Left hindlimb (tissue), 1 donor: ENCODE data around the gene OR4D10.
"Not testable (repeated sequence)": the region's sequence is repeated elsewhere in the genome, so short reads cannot be mapped to it uniquely, and the experiment has no call there.

ENCODE experiments used
- DNase-seq: peaks from one replicate; pipeline ENCODE4 v3.0.0-alpha.2; 2018

OR4D10 gene

DNA sequence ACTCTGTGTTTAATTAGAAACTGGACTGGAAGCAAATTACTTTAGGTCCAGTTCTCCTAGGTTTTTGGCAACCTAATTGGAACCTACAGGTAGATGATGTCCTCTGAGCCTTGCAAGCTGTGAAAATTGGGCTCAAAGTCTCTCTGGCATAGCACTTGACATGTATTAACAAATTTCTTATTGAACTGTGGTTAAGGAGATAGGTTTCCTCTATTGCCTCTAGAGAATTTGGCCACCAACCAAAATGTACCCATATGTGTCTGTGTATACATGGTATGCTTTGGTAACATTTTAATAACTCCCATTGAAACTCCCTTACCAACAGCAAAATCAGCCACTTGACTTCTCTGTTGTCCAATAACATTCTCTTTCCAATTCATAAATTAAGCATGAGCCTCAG, at the start of gene OR4D10:
Gene OR4D10, plus strand, starts transcription at position 301 of the 400 bp plus-strand sequence. CDS start 4,115 bp downstream, outside the sequence.
- no peak for DNase-seq

DNA sequence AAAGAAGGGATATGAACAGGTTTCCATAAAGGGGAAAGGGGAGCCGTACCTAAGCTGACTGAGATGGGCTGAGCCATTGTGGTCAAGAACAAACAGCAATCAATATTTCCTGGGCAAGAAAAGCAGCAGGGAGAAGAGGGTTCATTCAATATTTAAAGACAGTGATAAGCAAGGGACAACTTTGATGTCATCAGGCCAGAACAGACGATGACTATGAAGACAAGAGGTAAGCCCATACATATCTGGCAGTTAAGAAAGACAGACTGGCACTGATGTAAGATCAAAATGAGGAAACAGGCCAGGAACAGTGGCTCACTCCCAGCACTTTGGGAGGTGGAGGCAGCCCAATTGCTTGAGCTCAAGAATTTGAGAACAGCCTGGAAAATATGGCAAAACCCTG, 49.3 kb upstream of the OR4D10 start:
- no peak for DNase-seq

DNA sequence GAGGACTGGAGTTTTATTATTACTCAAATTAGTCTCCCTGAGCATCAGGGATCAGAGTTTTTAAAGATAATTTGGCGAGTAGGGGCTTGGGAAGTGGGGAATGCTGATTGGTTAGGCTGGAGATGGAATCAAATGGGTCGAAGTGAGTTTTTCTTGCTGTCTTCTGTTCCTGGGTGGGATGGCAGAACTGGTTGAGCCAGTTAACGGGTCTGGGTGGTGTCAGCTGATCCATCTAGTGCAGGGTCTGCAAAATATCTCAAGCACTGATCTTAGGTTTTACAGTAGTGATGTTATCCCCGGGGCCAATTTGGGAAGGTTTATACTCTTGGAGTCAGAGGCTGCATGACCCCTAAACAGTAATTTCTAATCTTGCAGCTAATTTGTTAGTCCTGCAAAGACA, 48.0 kb upstream of the OR4D10 start:
- DNase-seq: no peak

DNA sequence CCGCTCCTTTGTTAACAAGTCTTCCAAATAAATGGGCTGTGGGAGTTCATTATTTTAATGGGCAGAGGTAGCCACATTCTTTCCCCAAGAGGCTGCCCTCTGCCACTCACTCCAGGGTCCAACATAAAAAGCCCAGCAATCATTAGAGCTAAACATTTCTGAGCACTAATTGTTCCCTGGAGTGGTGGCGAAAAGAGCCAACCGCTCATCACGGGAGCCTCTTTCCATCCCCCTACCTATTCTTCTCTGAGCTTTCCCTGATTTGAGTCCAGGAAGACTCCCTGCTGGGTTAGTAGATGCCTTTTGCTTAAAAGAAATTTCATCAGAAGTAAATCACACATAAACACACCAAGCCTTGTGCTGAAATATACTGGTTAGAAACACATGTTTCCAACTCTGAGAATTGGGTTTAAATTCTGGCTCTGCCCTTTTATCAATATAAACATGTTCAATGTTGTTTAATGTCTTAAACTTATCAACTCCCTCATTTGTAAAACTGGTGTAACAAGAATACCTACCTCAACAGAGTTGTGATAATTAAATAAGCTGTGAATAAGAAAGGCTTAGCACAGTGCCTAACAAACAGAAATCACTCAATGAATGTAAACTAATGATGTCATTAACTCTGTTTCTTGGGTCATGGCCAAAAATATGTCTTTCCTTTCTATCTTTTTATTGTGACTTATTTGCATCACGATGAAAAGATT, 46.6 kb upstream of the OR4D10 start, which contains the start of gene OR5A2:
Gene OR5A2, minus strand, starts transcription at position 53 of the 707 bp plus-strand sequence. CDS start 3,460 bp downstream, outside the sequence.
- DNase-seq: no peak

DNA sequence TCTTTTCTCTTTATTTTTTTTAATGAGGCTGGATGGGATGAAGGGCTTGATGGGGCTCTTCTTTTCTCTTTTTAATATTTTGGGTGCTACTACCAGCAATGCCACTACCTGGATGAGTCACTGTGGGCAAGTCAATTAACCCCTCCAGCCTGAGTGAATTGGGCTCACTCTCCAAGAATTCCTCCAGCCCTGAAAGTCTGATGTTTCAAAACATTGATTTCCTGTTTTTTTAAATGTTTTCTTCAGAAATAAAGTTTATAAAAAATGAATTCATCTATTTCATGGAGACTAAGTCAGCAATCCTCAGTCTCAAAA, 46.1 kb upstream of the OR4D10 start:
- DNase-seq: no peak

DNA sequence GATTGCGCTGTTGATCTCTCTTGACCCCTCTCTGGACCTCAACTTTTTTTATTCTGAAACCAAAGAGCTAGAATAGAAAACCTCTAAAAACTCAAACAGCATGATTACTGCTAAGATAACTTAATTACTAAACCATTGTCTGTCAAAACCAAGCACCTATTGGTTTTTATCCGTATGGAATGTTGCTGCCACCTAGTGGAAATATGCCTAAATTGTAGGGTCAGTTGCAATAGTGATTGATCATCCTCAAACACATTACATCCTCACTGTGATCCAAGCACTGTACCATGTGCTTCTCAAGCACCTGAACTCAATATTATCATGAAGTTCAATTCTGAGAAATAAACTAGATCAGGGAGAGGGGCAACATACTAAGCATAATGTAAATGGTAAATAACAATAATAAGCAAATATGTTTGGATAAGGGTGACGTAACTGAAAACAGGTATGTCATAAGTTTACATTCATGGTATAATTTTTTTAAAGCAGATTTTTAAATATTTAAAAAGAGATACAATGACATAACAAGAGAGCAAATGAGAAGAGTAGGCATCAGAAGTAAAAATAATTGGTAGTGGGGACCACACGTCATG, 43.1 kb upstream of the OR4D10 start:
- no peak for DNase-seq

DNA sequence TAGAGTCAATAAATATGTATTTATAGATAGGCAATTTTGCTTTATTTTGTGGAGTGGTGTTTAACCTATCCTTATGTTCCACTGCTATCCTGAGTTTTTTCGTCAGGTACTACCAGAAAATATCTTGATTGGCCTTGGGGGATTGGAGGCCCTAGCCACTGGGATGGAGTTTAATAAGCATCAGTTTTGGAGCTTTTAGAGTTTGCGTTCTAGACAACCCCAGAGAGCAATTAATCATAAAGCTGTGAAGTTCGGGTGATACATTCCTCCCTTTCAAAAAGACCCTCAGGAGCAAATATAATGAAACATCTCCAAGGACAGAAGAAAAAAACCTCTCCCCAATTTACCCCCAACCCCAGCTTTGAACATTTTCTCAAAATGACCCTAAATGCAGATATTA, 36.9 kb upstream of the OR4D10 start, which contains the start of gene OR5A1:
Gene OR5A1, plus strand, starts transcription at position 301 of the 400 bp plus-strand sequence. CDS start 6,700 bp downstream, outside the sequence.
- DNase-seq: no peak

DNA sequence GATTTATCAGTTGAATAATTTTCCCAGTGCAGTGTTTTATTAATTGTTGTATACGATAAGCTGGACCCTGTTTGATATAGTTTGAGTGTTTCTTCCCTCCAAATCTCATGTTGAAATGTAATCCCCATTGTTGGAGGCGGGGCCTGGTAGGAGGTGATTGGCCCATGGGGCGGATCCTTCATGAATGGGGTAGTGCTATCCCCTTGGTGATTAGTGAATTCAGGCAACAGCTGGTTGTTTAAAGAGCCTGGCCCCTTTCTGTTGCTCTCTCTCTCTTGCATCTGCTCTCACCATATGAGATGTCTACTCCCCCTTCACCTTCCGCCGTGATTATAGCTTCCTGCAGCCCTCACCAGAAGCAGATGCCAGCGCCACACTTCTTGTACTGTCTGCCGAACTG, 35.3 kb upstream of the OR4D10 start:
- DNase-seq: no peak

DNA sequence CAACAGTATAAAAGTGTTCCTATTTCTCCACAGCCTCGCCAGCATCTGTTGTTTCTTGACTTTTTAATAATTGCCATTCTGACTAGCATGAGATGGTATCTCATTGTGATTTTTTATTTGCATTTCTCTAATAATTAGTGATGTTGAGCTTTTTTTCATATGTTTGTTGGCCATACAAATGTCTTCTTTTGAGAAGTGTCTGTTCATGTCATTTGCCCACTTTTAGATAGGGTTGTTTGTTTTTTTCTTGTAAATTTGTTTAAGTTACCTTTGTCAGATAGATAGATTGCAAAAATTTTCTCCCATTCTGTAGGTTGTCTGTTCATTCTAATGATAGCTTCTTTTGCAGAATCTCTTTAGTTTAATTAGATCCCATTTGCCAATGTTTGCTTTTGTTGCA, 27.5 kb upstream of the OR4D10 start:
- not testable (repeated sequence) for DNase-seq

DNA sequence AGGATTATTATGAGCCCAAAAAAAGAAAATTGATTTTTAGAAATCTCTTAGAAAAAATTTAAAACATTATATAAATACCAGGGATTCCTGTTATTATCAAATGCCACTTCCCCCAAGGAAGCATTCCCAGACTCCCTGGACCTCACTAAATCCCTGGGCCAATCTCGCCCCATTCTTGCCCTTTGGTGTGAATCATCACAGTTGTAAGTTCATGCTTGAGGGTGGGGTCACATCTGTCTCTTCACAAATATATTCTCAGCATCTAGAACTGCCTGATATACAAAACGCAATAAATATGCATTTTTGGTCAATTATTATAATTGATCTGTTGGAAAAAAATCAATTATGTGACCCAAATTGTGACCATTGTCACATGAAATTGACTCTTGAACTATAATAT, 24.6 kb upstream of the OR4D10 start:
- no peak for DNase-seq

DNA sequence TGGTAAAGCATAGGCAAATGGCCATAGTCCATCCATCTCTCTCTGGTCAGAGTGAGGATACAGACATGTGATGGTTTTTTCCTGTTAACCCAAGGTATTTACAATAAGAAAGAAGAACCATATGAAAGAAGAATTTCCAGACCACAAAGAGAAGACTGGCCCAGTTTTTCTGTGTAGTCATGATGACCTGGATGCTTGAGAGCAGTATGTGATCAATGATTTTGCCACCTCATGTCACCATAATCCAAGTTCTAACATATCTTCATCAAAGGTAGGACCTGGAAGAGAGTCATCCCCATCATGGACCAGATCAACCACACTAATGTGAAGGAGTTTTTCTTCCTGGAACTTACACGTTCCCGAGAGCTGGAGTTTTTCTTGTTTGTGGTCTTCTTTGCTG, 16.5 kb upstream of the OR4D10 start, which contains the start of gene OR4D6:
Gene OR4D6, plus strand, starts transcription at position 301 of the 400 bp plus-strand sequence. Its CDS starts 0 bp downstream, at position 301.
- DNase-seq: no peak

DNA sequence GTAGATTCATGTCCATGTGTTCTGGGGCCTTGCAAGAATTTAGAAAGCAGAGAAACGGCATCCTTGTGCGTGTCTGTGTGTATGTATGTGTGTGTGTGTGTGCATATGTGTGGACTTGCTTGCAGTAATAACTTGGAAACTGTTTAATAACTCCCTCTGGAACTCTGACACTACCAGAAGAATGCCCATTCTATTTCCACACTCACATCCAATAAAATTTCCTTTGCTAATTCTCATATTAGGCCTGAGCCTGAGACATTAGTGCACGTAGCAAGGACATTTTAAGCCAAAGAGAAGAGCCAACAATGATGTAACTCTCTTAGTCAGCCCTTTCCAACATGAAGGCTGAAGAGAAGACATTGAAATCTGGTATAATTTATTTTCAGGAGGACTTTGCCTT, 13.2 kb upstream of the OR4D10 start:
- DNase-seq: no peak

DNA sequence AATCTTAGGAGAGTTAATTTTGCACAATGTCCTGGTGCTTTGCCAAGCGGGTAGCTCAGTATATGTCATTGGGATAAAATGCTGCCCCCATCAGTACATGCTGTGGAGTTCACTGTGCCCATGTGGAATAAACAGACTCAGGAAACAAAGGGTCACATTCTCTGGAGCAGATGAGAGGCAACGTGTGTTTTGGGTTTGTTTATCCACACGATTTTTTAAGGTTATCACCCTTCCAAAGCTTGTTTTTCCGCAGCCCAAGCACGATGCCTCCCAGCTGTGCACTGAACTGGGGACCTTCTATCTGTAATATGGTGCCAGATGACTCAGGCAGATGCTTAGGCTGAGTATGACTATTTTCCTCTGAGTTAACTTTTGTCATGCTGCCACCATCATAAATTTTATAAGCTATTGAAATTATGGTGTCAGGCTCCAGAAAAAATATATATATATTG, 9.9 kb upstream of the OR4D10 start:
- DNase-seq: peak; percentile 60

DNA sequence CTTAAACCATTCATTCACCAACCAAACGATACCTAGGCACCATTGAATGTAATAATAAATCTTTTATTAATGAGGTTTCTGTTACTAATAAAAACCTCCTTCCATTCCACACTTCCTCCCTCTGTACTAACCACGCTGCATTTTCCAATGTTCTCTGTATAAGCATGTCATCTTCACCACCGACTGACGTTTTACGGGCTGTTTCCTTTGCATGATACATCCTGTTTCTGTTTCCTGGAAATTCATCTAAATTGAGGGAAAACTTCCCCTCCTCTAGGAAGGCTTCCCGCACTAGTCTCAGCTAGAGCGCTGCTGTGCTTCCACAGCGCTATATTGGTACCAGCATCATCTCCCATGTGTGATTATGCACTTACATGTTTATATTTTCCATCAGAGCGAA, 2.1 kb downstream of the OR4D10 start:
- DNase-seq: no peak

DNA sequence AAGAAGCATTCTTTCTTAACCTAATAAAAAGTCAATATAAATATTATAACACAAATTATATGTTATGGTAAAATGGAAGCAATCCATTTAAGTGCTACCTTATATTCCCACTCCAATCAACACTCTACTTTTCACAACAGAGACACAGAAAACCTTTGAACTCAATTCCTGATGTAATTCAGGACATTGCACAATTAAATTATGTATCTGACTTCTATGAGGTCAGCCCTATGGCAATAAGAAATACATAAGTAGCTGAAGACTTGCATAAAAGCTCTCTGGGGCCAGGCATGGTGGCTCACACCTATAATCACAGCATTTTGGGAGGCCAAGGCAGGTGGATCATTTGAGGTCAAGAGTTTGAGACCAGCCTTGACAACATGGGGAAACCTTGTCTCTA, 6.8 kb downstream of the OR4D10 start:
- DNase-seq: no peak

DNA sequence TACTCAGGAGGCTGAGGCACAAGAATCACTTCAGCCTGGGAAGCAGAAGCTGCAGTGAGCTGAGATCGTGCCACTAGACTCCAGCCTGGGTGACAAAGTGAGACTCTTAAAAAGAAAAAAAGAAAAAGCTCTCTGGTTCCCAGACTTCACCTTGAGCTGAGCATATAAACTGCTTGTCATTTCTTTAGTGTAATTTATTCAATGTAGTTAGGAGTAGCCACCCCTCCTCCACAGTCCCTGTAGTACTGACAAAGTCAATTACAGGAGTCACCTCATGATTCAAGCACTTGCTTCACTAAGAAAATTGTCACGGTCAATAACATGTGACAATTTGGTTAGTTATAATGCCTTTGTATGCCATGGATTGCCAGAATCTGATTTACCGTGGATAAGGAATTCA, 7.2 kb downstream of the OR4D10 start:
- no peak for DNase-seq

DNA sequence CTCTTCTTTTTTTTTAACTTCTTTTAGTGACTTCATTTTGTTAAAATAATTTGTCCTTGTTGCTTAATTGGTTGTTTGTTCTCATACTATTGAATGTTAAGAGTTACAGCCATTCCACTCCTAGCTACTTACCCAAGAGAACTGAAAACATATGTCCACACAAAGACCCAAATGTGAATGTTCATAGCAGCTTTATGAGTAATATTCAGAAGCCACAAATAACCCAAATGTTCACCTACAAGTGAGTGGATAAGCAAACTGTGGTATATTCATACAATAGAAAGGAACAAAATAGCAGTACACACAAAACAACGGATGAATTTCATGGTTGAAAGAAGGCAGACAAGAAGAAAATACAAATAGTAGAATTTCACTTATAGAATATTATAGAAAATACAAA, 28.8 kb downstream of the OR4D10 start:
- no peak for DNase-seq

DNA sequence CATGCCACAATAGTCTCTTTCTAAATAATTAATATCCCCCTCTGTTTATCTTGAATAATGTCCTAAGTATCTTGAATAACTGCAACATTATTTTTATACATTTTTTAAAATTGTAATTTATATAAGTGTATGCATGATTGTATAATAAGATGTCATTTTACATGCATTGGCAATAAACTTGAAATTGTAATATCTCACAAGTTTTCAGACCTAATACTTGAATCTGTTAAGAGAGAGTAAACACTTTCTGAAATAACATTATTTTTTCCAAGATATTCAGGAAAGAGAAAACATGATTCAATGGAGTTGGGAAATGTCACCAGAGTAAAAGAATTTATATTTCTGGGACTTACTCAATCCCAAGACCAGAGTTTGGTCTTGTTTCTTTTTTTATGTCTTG, 30.2 kb downstream of the OR4D10 start, which contains the start of gene OR4D11:
Gene OR4D11, plus strand, starts transcription at position 301 of the 400 bp plus-strand sequence. Its CDS starts 0 bp downstream, at position 301.
- no peak for DNase-seq

DNA sequence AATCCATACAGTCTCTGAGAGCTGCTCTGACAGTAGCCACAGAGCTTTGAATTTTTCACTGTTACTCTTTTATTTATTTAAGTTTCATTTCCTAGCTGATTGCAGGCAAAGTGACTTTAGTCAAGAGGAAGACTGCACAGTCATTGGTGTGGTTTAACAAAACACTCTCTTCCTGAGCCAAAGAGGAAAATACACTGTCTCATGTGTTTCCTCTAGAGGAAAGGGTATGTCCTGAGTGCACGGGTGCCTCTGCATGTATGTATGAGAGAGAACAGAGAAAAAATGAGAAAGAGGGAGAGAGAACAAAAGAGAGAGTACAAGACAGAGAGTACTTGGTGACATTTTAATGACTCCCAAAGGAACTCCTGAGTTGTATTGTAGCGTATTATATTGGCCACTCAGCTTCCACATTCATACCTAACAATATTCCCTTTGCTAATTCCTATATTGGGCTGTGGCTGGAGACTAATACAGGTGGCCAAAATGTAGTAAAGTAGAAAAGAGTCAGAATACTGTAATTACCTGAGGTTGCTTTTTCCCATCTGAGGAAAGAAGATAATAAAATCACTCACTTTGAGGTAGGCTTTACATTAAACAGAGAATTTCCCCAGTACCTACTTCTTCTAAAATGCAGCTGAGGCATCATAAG, 38.0 kb downstream of the OR4D10 start, which contains the start of gene OR4D9:
Gene OR4D9, plus strand, starts transcription at position 599 of the 649 bp plus-strand sequence. CDS start 3,374 bp downstream, outside the sequence.
- no peak for DNase-seq

DNA sequence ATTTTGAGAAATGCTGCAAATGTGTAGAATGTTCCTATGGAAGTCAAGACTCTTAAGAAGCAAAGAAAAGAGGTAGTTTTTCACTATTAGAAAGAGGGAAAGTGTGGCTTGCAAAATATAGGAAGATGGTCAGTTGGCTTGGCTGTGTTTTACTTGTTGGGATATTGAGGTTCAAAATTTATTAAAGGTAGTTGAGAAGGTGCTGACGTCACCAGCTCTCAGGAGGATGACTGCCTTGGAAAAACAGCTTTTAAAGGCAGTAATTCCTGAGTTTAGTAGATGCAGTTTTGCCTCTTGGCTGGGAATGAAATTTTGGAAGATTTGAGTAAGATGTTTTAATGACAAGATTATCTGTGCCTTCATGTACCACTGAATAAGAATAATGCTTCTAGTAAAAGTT, 38.6 kb downstream of the OR4D10 start:
- DNase-seq: no peak

DNA sequence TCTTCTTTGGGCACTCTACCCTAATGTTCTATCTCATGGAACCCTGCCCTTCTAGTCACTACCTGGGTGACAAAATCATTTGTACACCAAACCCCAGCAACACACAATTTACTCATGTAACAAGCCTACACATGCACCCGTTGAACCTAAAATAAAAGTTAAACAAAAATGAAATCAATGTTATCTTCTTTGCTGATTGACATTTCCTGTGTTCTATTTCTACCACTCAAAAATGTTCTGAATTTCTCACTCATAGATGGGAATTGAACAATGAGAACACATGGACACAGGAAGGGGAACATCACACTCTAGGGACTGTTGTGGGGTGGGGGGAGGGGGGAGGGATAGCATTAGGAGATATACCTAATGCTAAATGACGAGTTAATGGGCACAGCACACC, 47.0 kb downstream of the OR4D10 start:
- DNase-seq: not testable (repeated sequence)

DNA sequence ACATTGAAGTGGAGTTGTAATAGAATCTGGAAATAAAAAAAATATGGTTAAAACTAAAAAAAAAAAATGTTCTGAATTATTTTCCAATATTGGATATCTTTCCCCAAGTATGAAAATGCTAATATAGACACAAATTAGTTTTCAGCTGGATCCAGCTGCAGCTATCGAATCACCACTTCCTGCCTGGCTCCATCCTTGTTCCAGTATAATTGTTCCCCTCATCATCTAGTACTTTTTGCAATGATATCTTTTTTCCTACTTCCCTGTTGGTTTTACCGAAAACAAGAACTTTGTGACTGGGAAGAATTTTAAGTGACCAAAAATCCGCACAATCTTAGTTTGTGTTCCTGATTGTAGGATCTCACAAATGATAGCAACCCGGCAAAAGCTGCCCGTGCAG, 47.6 kb downstream of the OR4D10 start:
- no peak for DNase-seq

DNA sequence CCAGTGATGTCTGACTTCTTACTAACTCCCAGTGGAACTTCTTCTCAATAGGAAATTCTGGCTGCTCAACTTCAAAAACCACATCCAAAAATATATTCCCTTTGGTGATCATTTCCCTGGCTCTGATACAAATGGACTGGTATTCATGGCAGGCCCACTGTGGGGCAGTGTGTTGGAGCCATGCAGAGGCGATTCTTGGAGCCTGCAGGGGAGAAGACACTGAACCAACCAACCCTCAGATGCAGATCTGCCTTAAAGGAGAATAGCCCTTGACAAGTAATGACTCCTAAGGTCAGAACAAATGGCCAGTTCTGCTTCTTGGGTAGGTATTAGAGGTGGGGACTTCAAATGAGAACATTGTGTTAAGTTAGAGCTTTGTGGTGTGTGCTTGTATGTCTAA, 50.4 kb downstream of the OR4D10 start:
- DNase-seq: no peak

DNA sequence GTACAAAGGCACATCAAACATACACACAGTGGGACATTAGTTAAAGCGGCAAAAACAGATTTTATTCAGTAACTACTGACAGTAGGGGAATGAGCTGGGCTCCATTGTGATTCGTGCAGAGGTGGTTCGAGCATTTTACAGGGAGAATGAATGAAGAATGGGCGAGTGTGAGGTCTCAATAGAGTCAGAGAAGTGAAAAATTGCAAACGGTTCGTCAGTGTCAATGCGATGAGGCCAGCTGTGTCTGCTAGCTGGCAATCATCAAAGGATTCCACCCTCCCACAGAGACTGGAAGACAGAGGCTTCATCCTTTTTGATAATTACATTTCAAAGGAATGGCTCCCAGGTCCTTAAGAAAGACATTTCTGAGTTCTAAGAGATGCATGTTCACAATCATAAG, 55.6 kb downstream of the OR4D10 start:
- DNase-seq: no peak
